ENCODE measurements around the gene KDF1.

DNA sequence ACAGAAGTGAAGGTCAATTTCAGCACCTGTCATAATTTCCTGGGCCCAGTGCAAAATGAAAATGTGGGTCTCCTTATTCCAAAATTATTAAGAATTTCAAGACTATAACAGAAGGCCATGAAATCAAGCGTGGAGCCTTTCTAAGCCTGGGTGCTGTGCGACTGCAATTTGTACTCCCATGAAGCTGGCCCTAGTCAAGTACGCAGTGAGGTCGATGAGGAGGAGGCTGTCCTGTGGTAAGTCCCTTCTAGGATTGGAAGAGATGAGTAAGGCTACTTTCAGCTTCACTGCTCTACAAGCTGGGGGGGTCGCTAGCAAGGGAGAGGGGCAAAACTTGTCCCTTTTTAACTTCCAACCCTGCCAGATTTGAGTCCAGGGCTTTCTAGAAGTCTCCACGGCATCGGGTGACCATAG is 39.1 kb downstream of the KDF1 start:
- TF ChIP-seq, protein P1, sequence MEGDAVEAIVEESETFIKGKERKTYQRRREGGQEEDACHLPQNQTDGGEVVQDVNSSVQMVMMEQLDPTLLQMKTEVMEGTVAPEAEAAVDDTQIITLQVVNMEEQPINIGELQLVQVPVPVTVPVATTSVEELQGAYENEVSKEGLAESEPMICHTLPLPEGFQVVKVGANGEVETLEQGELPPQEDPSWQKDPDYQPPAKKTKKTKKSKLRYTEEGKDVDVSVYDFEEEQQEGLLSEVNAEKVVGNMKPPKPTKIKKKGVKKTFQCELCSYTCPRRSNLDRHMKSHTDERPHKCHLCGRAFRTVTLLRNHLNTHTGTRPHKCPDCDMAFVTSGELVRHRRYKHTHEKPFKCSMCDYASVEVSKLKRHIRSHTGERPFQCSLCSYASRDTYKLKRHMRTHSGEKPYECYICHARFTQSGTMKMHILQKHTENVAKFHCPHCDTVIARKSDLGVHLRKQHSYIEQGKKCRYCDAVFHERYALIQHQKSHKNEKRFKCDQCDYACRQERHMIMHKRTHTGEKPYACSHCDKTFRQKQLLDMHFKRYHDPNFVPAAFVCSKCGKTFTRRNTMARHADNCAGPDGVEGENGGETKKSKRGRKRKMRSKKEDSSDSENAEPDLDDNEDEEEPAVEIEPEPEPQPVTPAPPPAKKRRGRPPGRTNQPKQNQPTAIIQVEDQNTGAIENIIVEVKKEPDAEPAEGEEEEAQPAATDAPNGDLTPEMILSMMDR (IDR thresholded peaks at IDR 0.05), result no peak
- TF ChIP-seq POLR2A (IDR thresholded peaks at IDR 0.05) (no peak), POLR2AphosphoS5 (IDR thresholded peaks at IDR 0.05) (no peak)

Measured in stomach (tissue), 4 donors.